Endothelial cell (in vitro differentiated cells): ENCODE data around the gene ABL2. TPM values are rescaled to one million over a fixed set of nuclear protein-coding genes. Genes with fewer than 3 reads are reported as not detected.

ENCODE experiments used
- DNase-seq: peaks from one replicate; pipeline ENCODE4 v3.0.0; 2021; ENCODE audit warnings: low spot score
- H3K27ac Mint-ChIP-seq: one replicate; pipeline ENCODE4 v1.8.0; 2021; ENCODE audit warnings: mixed read lengths, inconsistent platforms; ENCODE audit not compliant: unreplicated experiment
- H3K27me3 Mint-ChIP-seq: one replicate; pipeline ENCODE4 v1.8.0; 2021; ENCODE audit warnings: mild to moderate bottlenecking, moderate library complexity, mixed read lengths, inconsistent platforms; ENCODE audit not compliant: unreplicated experiment
- H3K36me3 Mint-ChIP-seq: one replicate; pipeline ENCODE4 v1.8.0; 2021; ENCODE audit warnings: mild to moderate bottlenecking, low read depth, mixed read lengths, inconsistent platforms; ENCODE audit not compliant: unreplicated experiment
- H3K4me1 Mint-ChIP-seq: one replicate; pipeline ENCODE4 v1.8.0; 2021; ENCODE audit warnings: mild to moderate bottlenecking, mixed read lengths, inconsistent platforms; ENCODE audit not compliant: unreplicated experiment
- H3K4me3 Mint-ChIP-seq: one replicate; pipeline ENCODE4 v1.8.0; 2021; ENCODE audit warnings: mild to moderate bottlenecking, mixed read lengths, inconsistent platforms; ENCODE audit not compliant: unreplicated experiment
- H3K9me3 Mint-ChIP-seq: one replicate; pipeline ENCODE4 v1.8.0; 2021; ENCODE audit warnings: mixed read lengths, inconsistent platforms; ENCODE audit not compliant: unreplicated experiment
- CTCF ChIP-seq: fragments of 200-600 bp; sonication (generic); IDR thresholded peaks from one replicate; pipeline ENCODE4 v1.5.0; 2021; ENCODE audit warnings: antibody characterized with exemption; ENCODE audit not compliant: unreplicated experiment
- total RNA-seq: library from RNA; stranded (reverse); fragmentation: NEBNext Ultra II Directional; extraction: Animal tissue kit (Norgen Biotek cat#: 25700); gene quantifications from one replicate; pipeline ENCODE4 v1.2.1, GENCODE V29; 2021; ENCODE audit not compliant: unreplicated experiment

The ABL2 gene
- total RNA-seq, 1 donor from 2014 or later, result 160 TPM

GRCh38 chr1:179092896-179093461 lies 136.5 kb downstream of the ABL2 start:
- Mint-ChIP-seq H3K36me3 (peaks cover 52% of the 10 kb centered on the region), H3K27me3 (peaks cover 10% of the 10 kb centered on the region)

GRCh38 chr1:179091691-179092165 lies 137.7 kb downstream of the ABL2 start:
- Mint-ChIP-seq H3K27me3 (peaks cover 10% of the 10 kb centered on the region), H3K9me3 (no peaks in the 10 kb centered on the region), H3K4me3 (no peak overlapping the region), H3K4me1 (peaks cover 42% of the 10 kb centered on the region), H3K27ac (no peak overlapping the region), H3K36me3 (peaks cover 43% of the 10 kb centered on the region)
- DNase-seq, result no peak
- TF ChIP-seq CTCF, result no peak

More at GRCh38 chr1:179092896-179093461, 136.5 kb downstream of the ABL2 start:
- H3K9me3 Mint-ChIP-seq, result no peaks in the 10 kb centered on the region
- no peak for TF ChIP-seq CTCF
- peaks cover 42% of the 10 kb centered on the region for H3K4me1 Mint-ChIP-seq
- DNase-seq, result no peak
- peak overlapping the region; percentile 43 for H3K4me3 Mint-ChIP-seq
- H3K27ac Mint-ChIP-seq, result peak overlapping the region; percentile 74

GRCh38 chr1:179090923-179091322 lies 138.6 kb downstream of the ABL2 start:
- peaks cover 41% of the 10 kb centered on the region for H3K36me3 Mint-ChIP-seq
- H3K27ac Mint-ChIP-seq, result peak overlapping the region; percentile 64

GRCh38 chr1:179090522-179090921 lies 139.0 kb downstream of the ABL2 start:
- Mint-ChIP-seq H3K4me3 (peak overlapping the region; percentile 56), H3K27me3 (peaks cover 10% of the 10 kb centered on the region), H3K4me1 (peaks cover 36% of the 10 kb centered on the region), H3K36me3 (peaks cover 37% of the 10 kb centered on the region), H3K9me3 (no peaks in the 10 kb centered on the region), H3K27ac (peak overlapping the region; percentile 18)
- no peak for DNase-seq
- no peak for TF ChIP-seq CTCF

More at GRCh38 chr1:179090923-179091322, 138.6 kb downstream of the ABL2 start:
- Mint-ChIP-seq H3K27me3 (peaks cover 10% of the 10 kb centered on the region), H3K4me1 (peaks cover 40% of the 10 kb centered on the region), H3K9me3 (no peaks in the 10 kb centered on the region), H3K4me3 (peak overlapping the region; percentile 73)
- no peak for DNase-seq
- TF ChIP-seq CTCF, result no peak

GRCh38 chr1:179089827-179090482 lies 139.5 kb downstream of the ABL2 start:
- Mint-ChIP-seq H3K27me3 (peaks cover 10% of the 10 kb centered on the region), H3K4me1 (peaks cover 34% of the 10 kb centered on the region), H3K9me3 (no peaks in the 10 kb centered on the region), H3K27ac (peak overlapping the region; percentile 18), H3K36me3 (peaks cover 37% of the 10 kb centered on the region), H3K4me3 (peak overlapping the region; percentile 56)
- no peak for TF ChIP-seq CTCF
- DNase-seq, result no peak
